ENCODE measurements around the gene CAMSAP1. TPM values are rescaled to one million over a fixed set of nuclear protein-coding genes. Genes with fewer than 3 reads are reported as not detected.

CAMSAP1 gene
- total RNA-seq, 1 donor from 2014 or later: 20.0 TPM

DNA sequence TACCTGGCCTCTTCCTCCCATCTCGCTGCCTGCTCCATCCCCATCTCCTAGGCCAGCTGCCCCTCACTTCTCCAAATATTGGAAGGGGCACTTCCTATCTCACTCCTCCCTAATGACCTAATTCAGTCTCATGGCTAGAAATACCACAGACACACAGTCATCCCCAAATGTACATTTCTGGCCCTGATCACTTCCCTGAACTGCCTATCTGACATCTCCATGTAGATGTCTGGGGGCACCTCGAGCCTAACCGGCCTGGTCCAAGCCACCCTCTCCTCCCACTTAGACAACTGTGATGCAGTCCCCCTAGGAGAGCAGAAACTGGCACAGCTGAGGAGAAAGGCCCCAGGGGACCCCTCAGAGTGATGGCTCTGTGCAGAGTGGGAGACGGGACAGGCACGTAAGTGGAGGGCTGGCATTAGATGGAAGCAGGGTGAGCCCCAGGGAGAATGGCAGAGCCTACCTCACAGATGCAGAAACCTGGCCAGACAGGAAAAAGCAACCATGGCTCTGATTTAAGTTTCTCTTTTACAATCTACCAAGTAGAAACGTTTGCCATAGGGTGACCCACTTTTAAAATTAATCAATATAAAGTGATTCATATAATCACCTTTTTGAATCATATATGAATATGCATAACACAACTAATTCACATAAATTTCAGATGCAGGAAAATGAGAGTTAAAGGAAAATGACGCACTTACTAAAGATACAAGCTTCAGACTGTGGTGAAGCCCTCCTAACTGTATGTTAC lies 22.1 kb downstream of the CAMSAP1 start:
- no peak for DNase-seq
- no peak overlapping the region for H3K4me3 ChIP-seq
- peaks cover 3% of the 10 kb centered on the region for H3K36me3 ChIP-seq
- TF ChIP-seq, protein P1, sequence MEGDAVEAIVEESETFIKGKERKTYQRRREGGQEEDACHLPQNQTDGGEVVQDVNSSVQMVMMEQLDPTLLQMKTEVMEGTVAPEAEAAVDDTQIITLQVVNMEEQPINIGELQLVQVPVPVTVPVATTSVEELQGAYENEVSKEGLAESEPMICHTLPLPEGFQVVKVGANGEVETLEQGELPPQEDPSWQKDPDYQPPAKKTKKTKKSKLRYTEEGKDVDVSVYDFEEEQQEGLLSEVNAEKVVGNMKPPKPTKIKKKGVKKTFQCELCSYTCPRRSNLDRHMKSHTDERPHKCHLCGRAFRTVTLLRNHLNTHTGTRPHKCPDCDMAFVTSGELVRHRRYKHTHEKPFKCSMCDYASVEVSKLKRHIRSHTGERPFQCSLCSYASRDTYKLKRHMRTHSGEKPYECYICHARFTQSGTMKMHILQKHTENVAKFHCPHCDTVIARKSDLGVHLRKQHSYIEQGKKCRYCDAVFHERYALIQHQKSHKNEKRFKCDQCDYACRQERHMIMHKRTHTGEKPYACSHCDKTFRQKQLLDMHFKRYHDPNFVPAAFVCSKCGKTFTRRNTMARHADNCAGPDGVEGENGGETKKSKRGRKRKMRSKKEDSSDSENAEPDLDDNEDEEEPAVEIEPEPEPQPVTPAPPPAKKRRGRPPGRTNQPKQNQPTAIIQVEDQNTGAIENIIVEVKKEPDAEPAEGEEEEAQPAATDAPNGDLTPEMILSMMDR (IDR thresholded peaks at IDR 0.05; ENCODE audit: borderline replicate concordance): no peak
- intact Hi-C loops (cut with micrococcal nuclease): no loop called here
- no peak overlapping the region for H3K27ac ChIP-seq (replicated peaks)
- H3K9me3 ChIP-seq (replicated peaks): no peaks in the 10 kb centered on the region
- H3K27me3 ChIP-seq (ENCODE audit: low read depth): no peaks in the 10 kb centered on the region
- H3K4me1 ChIP-seq: peaks cover 64% of the 10 kb centered on the region

- Histone ChIP-seq H3K4me1 (peaks cover 63% of the 10 kb centered on the region), H3K4me3 (no peak overlapping the region), H3K27me3 (ENCODE audit: low read depth) (no peaks in the 10 kb centered on the region), H3K27ac (replicated peaks) (no peak overlapping the region), H3K9me3 (replicated peaks) (no peaks in the 10 kb centered on the region), H3K36me3 (peaks cover 3% of the 10 kb centered on the region)
- no peak for DNase-seq
- TF ChIP-seq, protein P1 (IDR thresholded peaks at IDR 0.05; ENCODE audit: borderline replicate concordance): no peak
- intact Hi-C loops (cut with micrococcal nuclease): no loop called here
These were observed 22.9 kb downstream of the CAMSAP1 start for GRCh38 chr9:135884328-135885035.

DNA sequence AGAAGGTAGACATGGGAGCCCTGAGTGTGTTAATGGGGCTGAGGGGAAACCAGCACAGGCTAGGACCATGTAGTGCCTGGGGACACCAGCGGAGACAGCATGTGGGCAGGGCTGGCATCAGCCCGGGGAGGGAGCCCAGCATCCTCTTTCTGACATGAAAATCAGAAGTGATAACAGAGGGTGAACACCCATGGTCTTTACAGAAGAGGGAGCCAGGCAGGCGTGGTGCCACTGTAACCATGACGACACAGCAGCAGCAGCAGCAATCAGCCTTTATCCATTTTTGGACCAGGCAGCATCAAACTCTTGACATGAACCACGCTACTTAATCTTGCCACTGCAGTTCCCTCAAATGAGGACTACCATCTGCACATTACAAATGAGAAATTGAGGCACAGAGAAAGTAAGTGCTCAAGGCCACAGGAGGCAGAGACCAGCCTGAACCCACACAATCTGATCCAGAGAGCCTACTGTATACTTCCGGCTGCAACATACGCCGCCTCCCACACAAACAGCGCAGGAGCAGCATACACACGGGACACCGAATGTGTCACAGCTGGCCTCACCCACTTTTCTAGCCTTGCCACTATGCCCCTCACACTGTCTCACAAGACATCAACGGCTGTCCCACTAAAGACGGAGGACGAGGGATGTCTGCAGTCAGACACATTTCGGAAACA lies 23.8 kb downstream of the CAMSAP1 start:
- no peak for DNase-seq
- Histone ChIP-seq H3K27ac (replicated peaks) (no peak overlapping the region), H3K36me3 (peaks cover 3% of the 10 kb centered on the region), H3K4me3 (no peak overlapping the region), H3K27me3 (ENCODE audit: low read depth) (no peaks in the 10 kb centered on the region), H3K4me1 (peaks cover 63% of the 10 kb centered on the region), H3K9me3 (replicated peaks) (no peaks in the 10 kb centered on the region)
- intact Hi-C loops (cut with micrococcal nuclease): no loop called here
- TF ChIP-seq, protein P1 (IDR thresholded peaks at IDR 0.05; ENCODE audit: borderline replicate concordance): no peak

GRCh38 chr9:135882011-135882410 lies 25.3 kb downstream of the CAMSAP1 start:
- Histone ChIP-seq H3K4me3 (no peak overlapping the region), H3K9me3 (replicated peaks) (no peaks in the 10 kb centered on the region), H3K4me1 (peaks cover 50% of the 10 kb centered on the region), H3K27me3 (ENCODE audit: low read depth) (no peaks in the 10 kb centered on the region), H3K27ac (replicated peaks) (no peak overlapping the region), H3K36me3 (peaks cover 3% of the 10 kb centered on the region)
- DNase-seq: no peak
- TF ChIP-seq, protein P1 (IDR thresholded peaks at IDR 0.05; ENCODE audit: borderline replicate concordance): no peak
- intact Hi-C loops (cut with micrococcal nuclease): no loop called here

GRCh38 chr9:135880438-135880837 lies 26.9 kb downstream of the CAMSAP1 start:
- Histone ChIP-seq H3K4me3 (no peak overlapping the region), H3K36me3 (peaks cover 3% of the 10 kb centered on the region), H3K27me3 (ENCODE audit: low read depth) (no peaks in the 10 kb centered on the region), H3K4me1 (peaks cover 38% of the 10 kb centered on the region), H3K9me3 (replicated peaks) (no peaks in the 10 kb centered on the region), H3K27ac (replicated peaks) (no peak overlapping the region)
- intact Hi-C loops (cut with micrococcal nuclease): no loop called here
- no peak for DNase-seq
- TF ChIP-seq, protein P1 (IDR thresholded peaks at IDR 0.05; ENCODE audit: borderline replicate concordance): no peak
